SU-DHL-6 (cell line): ENCODE results near the gene KATNBL1.
"Not testable (repeated sequence)": the region's sequence is repeated elsewhere in the genome, so short reads cannot be mapped to it uniquely, and the experiment has no call there.

Source experiments
- H2AFZ ChIP-seq: fragments of 200-600 bp; sonication (generic); 2 replicates; pipeline ENCODE4 v1.6.1; 2014; ENCODE audit warnings: low read depth, mild to moderate bottlenecking, moderate library complexity, mixed read lengths, antibody characterized with exemption, low read length; ENCODE audit not compliant: severe bottlenecking
- H3F3A ChIP-seq: fragments of 200-600 bp; shearing (Covaris generic); 2 replicates; pipeline ENCODE4 v1.6.0; 2016; ENCODE audit warnings: antibody characterized with exemption, mild to moderate bottlenecking; ENCODE audit not compliant: insufficient read depth
- H3K27ac ChIP-seq: fragments of 200-600 bp; sonication (generic); 2 replicates; pipeline ENCODE4 v1.5.1; 2016; ENCODE audit warnings: low read depth, mild to moderate bottlenecking, low read length, moderate library complexity, mixed read lengths
- H3K27me3 ChIP-seq: fragments of 200-600 bp; sonication (generic), shearing (Covaris generic); 2 replicates; pipeline ENCODE4 v1.6.0; 2014; ENCODE audit warnings: mild to moderate bottlenecking, low read length
- H3K36me3 ChIP-seq: fragments of 200-600 bp; sonication (generic); 2 replicates; pipeline ENCODE4 v1.6.1; 2014; ENCODE audit warnings: mild to moderate bottlenecking, low read length, mixed read lengths
- H3K4me2 ChIP-seq: fragments of 300-600, 200-600 bp; shearing (Covaris generic), sonication (generic); 2 replicates; pipeline ENCODE4 v1.6.0; 2014; ENCODE audit warnings: low read length, low read depth, mild to moderate bottlenecking; ENCODE audit not compliant: poor library complexity, severe bottlenecking
- H3K4me3 ChIP-seq: fragments of 200-600 bp; sonication (generic); 2 replicates; pipeline ENCODE4 v1.5.1; 2014; ENCODE audit warnings: antibody characterized with exemption, low read length, mild to moderate bottlenecking, mixed read lengths; ENCODE audit not compliant: insufficient read depth, poor library complexity, severe bottlenecking
- H3K79me2 ChIP-seq: fragments of 200-600 bp; sonication (generic); 2 replicates; pipeline ENCODE4 v1.6.1; 2014; ENCODE audit warnings: mild to moderate bottlenecking, low read length, moderate library complexity; ENCODE audit not compliant: insufficient read depth
- H3K9ac ChIP-seq: fragments of 200-600 bp; sonication (generic); 2 replicates; pipeline ENCODE4 v1.7.0; 2014; ENCODE audit warnings: mild to moderate bottlenecking, low read length
- H3K9me2 ChIP-seq: fragments of 200-600 bp; sonication (generic); replicated peaks from 2 replicates; pipeline ENCODE4 v1.6.1; 2014; ENCODE audit warnings: low read length; ENCODE audit not compliant: insufficient read depth
- H3K9me3 ChIP-seq: fragments of 200-600 bp; sonication (generic); 2 replicates; pipeline ENCODE4 v1.6.1; 2014; ENCODE audit warnings: low read length, mixed read lengths; ENCODE audit not compliant: insufficient read depth
- H4K20me1 ChIP-seq: fragments of 200-600 bp; sonication (generic); 2 replicates; pipeline ENCODE4 v1.6.1; 2014; ENCODE audit warnings: low read depth, mild to moderate bottlenecking, antibody characterized with exemption, low read length, moderate library complexity, mixed read lengths
- EZH2phosphoT487 ChIP-seq: fragments of 200-600 bp; sonication (generic), shearing (Covaris generic); conservative IDR thresholded peaks from 2 replicates; pipeline ENCODE4 v1.6.1; 2018; ENCODE audit warnings: mild to moderate bottlenecking, antibody characterized with exemption, low read length, moderate library complexity, mixed read lengths
- TF ChIP-seq, protein P1 (sequence below): fragments of 200-600 bp; sonication (generic); IDR thresholded peaks from one replicate; pipeline ENCODE4 v1.5.1; 2017; ENCODE audit warnings: antibody characterized with exemption, mild to moderate bottlenecking, low read length, moderate library complexity; ENCODE audit not compliant: insufficient read depth, poor library complexity, severe bottlenecking

Gene KATNBL1

DNA sequence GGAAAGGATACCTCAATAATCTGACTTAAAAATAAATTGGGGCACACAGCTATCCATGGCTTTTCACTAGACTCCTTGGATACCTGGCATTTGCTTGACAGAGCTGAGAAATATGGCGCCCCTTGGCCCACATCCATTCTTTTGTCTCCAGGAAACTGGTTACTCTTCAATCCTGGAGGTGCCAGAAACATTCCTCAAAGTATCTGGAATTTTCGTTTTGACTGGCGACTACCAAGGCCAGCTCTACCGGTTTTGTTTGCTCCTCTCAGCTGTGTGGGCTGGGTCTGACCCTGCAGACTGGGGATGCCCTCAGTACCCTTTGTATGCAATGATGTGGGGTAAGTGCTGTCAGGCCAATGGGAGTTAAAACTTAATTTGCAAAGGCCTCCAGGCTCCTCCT is 27.0 kb downstream of the KATNBL1 start:
- Histone ChIP-seq H3K36me3 (no peaks in the 10 kb centered on the region), H3K79me2 (peaks cover 30% of the 10 kb centered on the region), H3K4me2 (no peak overlapping the region), H3K9me2 (no peaks in the 10 kb centered on the region), H3K27me3 (no peaks in the 10 kb centered on the region), H3K9ac (no peak overlapping the region), H4K20me1 (no peaks in the 10 kb centered on the region), H3K9me3 (no peaks in the 10 kb centered on the region), H2AFZ (no peak overlapping the region), H3K4me3 (no peak overlapping the region), H3F3A (no peaks in the 10 kb centered on the region), H3K27ac (no peak overlapping the region)
- TF ChIP-seq, protein P1, sequence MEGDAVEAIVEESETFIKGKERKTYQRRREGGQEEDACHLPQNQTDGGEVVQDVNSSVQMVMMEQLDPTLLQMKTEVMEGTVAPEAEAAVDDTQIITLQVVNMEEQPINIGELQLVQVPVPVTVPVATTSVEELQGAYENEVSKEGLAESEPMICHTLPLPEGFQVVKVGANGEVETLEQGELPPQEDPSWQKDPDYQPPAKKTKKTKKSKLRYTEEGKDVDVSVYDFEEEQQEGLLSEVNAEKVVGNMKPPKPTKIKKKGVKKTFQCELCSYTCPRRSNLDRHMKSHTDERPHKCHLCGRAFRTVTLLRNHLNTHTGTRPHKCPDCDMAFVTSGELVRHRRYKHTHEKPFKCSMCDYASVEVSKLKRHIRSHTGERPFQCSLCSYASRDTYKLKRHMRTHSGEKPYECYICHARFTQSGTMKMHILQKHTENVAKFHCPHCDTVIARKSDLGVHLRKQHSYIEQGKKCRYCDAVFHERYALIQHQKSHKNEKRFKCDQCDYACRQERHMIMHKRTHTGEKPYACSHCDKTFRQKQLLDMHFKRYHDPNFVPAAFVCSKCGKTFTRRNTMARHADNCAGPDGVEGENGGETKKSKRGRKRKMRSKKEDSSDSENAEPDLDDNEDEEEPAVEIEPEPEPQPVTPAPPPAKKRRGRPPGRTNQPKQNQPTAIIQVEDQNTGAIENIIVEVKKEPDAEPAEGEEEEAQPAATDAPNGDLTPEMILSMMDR = no peak
- no peak for TF ChIP-seq EZH2phosphoT487

DNA sequence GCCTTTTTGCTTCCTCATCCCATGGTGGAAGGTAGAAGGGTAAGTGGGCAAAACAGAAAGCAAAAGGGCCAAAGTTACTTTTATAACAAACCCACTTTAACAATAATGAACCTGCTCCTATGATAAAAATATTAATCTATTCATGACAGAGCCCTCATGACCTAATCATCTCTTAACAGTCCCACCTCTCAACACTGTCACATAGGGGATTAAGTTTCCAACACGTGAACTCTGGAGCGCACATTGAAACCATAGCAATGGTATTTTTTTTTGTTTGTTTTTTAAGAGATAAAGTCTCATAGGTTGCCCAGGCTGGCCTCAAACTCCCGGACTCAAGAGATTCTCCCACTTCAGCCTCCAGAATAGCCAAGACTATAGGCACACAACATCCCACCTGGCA is 30.7 kb downstream of the KATNBL1 start:
- no peaks in the 10 kb centered on the region for H3K9me3 ChIP-seq
- no peak overlapping the region for H3K4me3 ChIP-seq
- TF ChIP-seq, protein P1 = no peak
- no peak for TF ChIP-seq EZH2phosphoT487
- H4K20me1 ChIP-seq = no peaks in the 10 kb centered on the region
- no peaks in the 10 kb centered on the region for H3K27me3 ChIP-seq
- H3F3A ChIP-seq = no peaks in the 10 kb centered on the region
- no peak overlapping the region for H2AFZ ChIP-seq
- no peak overlapping the region for H3K27ac ChIP-seq
- H3K79me2 ChIP-seq = peaks cover 28% of the 10 kb centered on the region
- H3K9me2 ChIP-seq = no peaks in the 10 kb centered on the region
- H3K4me2 ChIP-seq = no peak overlapping the region
- no peak overlapping the region for H3K9ac ChIP-seq
- H3K36me3 ChIP-seq = 0 out of 2 replicates have a peak, but pooled peaks cover 5% of the 10 kb centered on the region

DNA sequence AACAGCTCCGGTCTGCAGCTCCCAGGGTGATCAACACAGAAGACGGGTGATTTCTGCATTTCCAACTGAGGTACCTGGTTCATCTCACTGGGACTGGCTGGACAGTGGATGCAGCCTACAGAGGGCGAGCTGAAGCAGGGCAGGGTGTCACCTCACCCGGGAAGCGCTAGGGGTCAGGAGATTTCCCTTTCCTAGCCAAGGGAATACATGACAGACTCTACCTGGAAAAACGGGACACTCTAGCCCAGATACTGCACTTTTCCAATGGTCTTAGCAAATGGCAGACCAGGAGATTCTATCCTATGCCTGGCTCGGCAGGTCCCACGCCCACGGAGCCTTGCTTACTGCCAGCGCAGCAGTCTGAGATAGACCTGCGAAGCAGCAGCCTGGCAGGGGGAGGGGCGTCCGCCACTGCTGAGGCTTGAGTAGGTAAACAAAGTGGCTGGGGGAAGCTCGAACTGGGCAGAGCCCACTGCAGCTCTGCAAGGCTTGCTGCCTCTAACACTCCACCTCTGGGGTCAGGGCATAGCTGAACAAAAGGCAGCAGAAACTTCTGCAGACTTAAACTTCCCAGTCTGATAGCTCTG is 43.8 kb downstream of the KATNBL1 start:
- H3K4me3 ChIP-seq, H2AFZ ChIP-seq, H3K9ac ChIP-seq, H3K9me2 ChIP-seq, H3K27ac ChIP-seq, H3F3A ChIP-seq, H3K27me3 ChIP-seq, H3K4me2 ChIP-seq, H4K20me1 ChIP-seq: not testable (repeated sequence)
- peaks cover 15% of the 10 kb centered on the region for H3K79me2 ChIP-seq
- peaks cover 14% of the 10 kb centered on the region for H3K36me3 ChIP-seq
- H3K9me3 ChIP-seq = peaks cover 16% of the 10 kb centered on the region; the same call in 1 of the 2 replicates

DNA sequence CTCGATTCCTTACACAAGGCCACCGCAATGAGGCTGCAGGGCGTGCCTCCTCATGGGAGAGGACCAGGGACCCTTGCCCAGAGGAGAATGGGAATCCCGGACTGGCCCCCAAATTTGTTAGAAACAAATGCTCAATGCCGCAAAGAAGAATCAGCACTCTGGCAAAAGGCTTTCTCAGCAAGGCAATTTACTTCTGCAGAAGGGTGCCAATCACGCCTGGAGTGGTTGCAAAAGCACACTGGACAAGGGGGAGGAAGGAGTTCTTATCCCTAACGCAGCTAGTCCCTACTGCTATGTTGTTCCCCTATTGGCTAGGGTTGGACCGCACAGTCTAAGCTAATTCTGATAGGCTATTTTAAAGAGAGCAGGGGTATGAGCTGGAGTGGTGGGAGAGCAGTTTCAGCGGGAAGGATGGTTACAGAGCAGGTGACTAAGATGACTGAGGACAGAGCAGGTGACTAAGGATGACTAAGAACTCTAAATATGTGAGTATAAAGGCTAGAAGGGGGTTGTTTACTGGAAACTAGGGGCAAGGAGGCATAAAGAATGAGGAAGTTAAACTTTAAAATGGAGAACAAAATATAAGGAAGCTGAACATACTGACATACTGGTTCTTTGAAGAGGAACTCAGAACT is 48.5 kb downstream of the KATNBL1 start:
- Histone ChIP-seq H3K4me3 (no peak overlapping the region), H4K20me1 (no peaks in the 10 kb centered on the region), H2AFZ (no peak overlapping the region), H3F3A (no peaks in the 10 kb centered on the region), H3K27me3 (no peaks in the 10 kb centered on the region), H3K36me3 (peaks cover 29% of the 10 kb centered on the region), H3K9me2 (no peaks in the 10 kb centered on the region), H3K27ac (no peak overlapping the region), H3K4me2 (no peak overlapping the region), H3K79me2 (peaks cover 15% of the 10 kb centered on the region), H3K9ac (no peak overlapping the region), H3K9me3 (peaks cover 22% of the 10 kb centered on the region; the same call in 1 of the 2 replicates)
- TF ChIP-seq, protein P1 = no peak
- TF ChIP-seq EZH2phosphoT487 = no peak
